ENCODE results near the gene SIDT2.
"Not testable (repeated sequence)": the region's sequence is repeated elsewhere in the genome, so short reads cannot be mapped to it uniquely, and the experiment has no call there.

Gene SIDT2

GRCh38 chr11:117172724-117173421 lies 5.7 kb upstream of the SIDT2 start:
- no peak for DNase-seq (ENCODE audit: low read depth)

GRCh38 chr11:117175104-117175503 lies 3.4 kb upstream of the SIDT2 start:
- DNase-seq (ENCODE audit: low read depth): no peak

GRCh38 chr11:117175781-117176180 lies 2.8 kb upstream of the SIDT2 start:
- no peak for DNase-seq (ENCODE audit: low read depth)

- DNase-seq (ENCODE audit: low read depth): no peak
Measured at GRCh38 chr11:117176186-117176585, 2.4 kb upstream of the SIDT2 start.

GRCh38 chr11:117177534-117178209 lies 871 bp upstream of the SIDT2 start:
- DNase-seq (ENCODE audit: low read depth): no peak

GRCh38 chr11:117179048-117179999 lies 781 bp downstream of the SIDT2 start:
- no peak for DNase-seq (ENCODE audit: low read depth)

- no peak for DNase-seq (ENCODE audit: low read depth)
Measured at GRCh38 chr11:117180020-117180419, 1.5 kb downstream of the SIDT2 start.

- peak; percentile 9 for DNase-seq (ENCODE audit: low read depth)
Measured at GRCh38 chr11:117180661-117181585, 2.4 kb downstream of the SIDT2 start.

- no peak for DNase-seq (ENCODE audit: low read depth)
Measured at GRCh38 chr11:117181586-117182550, 3.3 kb downstream of the SIDT2 start.

GRCh38 chr11:117182551-117182935 lies 4.0 kb downstream of the SIDT2 start:
- DNase-seq (ENCODE audit: low read depth): no peak

- not testable (repeated sequence) for DNase-seq (ENCODE audit: low read depth)
Measured at GRCh38 chr11:117183178-117183577, 4.6 kb downstream of the SIDT2 start.

GRCh38 chr11:117183724-117184349 lies 5.3 kb downstream of the SIDT2 start:
- no peak for DNase-seq (ENCODE audit: low read depth)

- no peak for DNase-seq (ENCODE audit: low read depth)
Measured at GRCh38 chr11:117185736-117186430, 7.3 kb downstream of the SIDT2 start.

- no peak for DNase-seq (ENCODE audit: low read depth)
Measured at GRCh38 chr11:117186431-117186761, 7.9 kb downstream of the SIDT2 start.

GRCh38 chr11:117187007-117187406 lies 8.5 kb downstream of the SIDT2 start:
- no peak for DNase-seq (ENCODE audit: low read depth)

GRCh38 chr11:117187428-117187798 lies 8.9 kb downstream of the SIDT2 start:
- DNase-seq (ENCODE audit: low read depth): no peak

GRCh38 chr11:117187799-117188481 lies 9.4 kb downstream of the SIDT2 start:
- DNase-seq (ENCODE audit: low read depth): no peak

- DNase-seq (ENCODE audit: low read depth): no peak
Measured at GRCh38 chr11:117188620-117189081, 10.1 kb downstream of the SIDT2 start.
